CD4-positive, CD25-positive, alpha-beta regulatory T cell (primary cell): ENCODE measurements around the gene SLC26A8. TPM values are rescaled to one million over a fixed set of nuclear protein-coding genes. Genes with fewer than 3 reads are reported as not detected.
"Not testable (repeated sequence)": the region's sequence is repeated elsewhere in the genome, so short reads cannot be mapped to it uniquely, and the experiment has no call there.

Experiments
- ATAC-seq, 2 donors: fragments of 150-1000 bp; cut with Tn5 transposase; one replicate each; pipeline ENCODE4 v1.10.0; 2021; ENCODE audit warnings: low read depth in 2 of 2, moderate number of reproducible peaks in 2 of 2, moderate library complexity in 1 of 2
- DNase-seq, 3 donors: peaks; one replicate each; pipeline versions ENCODE4 v3.0.0 to v3.0.0-alpha.2; 2012 to 2022; ENCODE audit warnings: mixed read lengths in 1 of 3
- H3K27ac ChIP-seq: one replicate; pipeline ENCODE4 v1.7.0; 2013; ENCODE audit warnings: mild to moderate bottlenecking, low read length; ENCODE audit not compliant: insufficient read depth, poor library complexity, severe bottlenecking
- H3K27me3 ChIP-seq: one replicate; pipeline ENCODE4 v1.7.0; 2013; ENCODE audit warnings: low read length; ENCODE audit not compliant: control insufficient read depth, insufficient read depth
- H3K36me3 ChIP-seq: one replicate; pipeline ENCODE4 v1.7.0; 2013; ENCODE audit warnings: mild to moderate bottlenecking, low read length, moderate library complexity; ENCODE audit not compliant: control insufficient read depth, insufficient read depth
- H3K4me1 ChIP-seq: 2 replicates; pipeline ENCODE4 v1.7.0; 2013; ENCODE audit warnings: mild to moderate bottlenecking, low read length; ENCODE audit not compliant: insufficient read depth, control insufficient read depth, poor library complexity, severe bottlenecking
- H3K4me3 ChIP-seq: one replicate; pipeline ENCODE4 v1.7.0; 2013; ENCODE audit warnings: low read depth, mild to moderate bottlenecking, low read length, moderate library complexity
- H3K9me3 ChIP-seq, 2 experiments: 1 replicate in 1 of 2; 2 replicates in 1 of 2; pipeline ENCODE4 v1.7.0; 2013; ENCODE audit warnings: low read length in 2 of 2, mild to moderate bottlenecking in 1 of 2, moderate library complexity in 1 of 2; ENCODE audit not compliant: control insufficient read depth in 2 of 2
- H3K27ac Mint-ChIP-seq, 3 donors: one replicate each; pipeline ENCODE4 v1.8.0; 2020 to 2022; ENCODE audit warnings: mild to moderate bottlenecking in 3 of 3, mixed read lengths in 3 of 3, moderate library complexity in 2 of 3
- H3K27me3 Mint-ChIP-seq: one replicate; pipeline ENCODE4 v1.8.0; 2022; ENCODE audit warnings: mild to moderate bottlenecking, mixed read lengths
- H3K36me3 Mint-ChIP-seq: one replicate; pipeline ENCODE4 v1.8.0; 2020; ENCODE audit warnings: mixed read lengths
- H3K4me1 Mint-ChIP-seq, 4 donors: one replicate each; pipeline ENCODE4 v1.8.0; 2020 to 2022; ENCODE audit warnings: mixed read lengths in 4 of 4, mild to moderate bottlenecking in 1 of 4
- H3K4me3 Mint-ChIP-seq, 4 donors: one replicate each; pipeline ENCODE4 v1.8.0; 2020 to 2022; ENCODE audit warnings: mild to moderate bottlenecking in 4 of 4, mixed read lengths in 4 of 4, moderate library complexity in 3 of 4
- H3K9me3 Mint-ChIP-seq, 7 donors: one replicate each; pipeline ENCODE4 v1.8.0; 2020 to 2022; ENCODE audit warnings: mixed read lengths in 7 of 7, mild to moderate bottlenecking in 3 of 7, moderate library complexity in 2 of 7
- polyA plus RNA-seq, 4 donors: library from polyadenylated mRNA; unstranded; fragments of 300-500 nt; fragmentation: Illumina TruSeq; gene quantifications; one replicate each; pipeline ENCODE4 v1.2.3, GENCODE V29; 2021
- total RNA-seq: library from RNA; stranded (reverse); gene quantifications from one replicate; pipeline ENCODE4 v1.2.3, GENCODE V29; 2022

SLC26A8 gene
- total and polyA plus RNA-seq, 5 donors from 2014 or later, result not detected

DNA sequence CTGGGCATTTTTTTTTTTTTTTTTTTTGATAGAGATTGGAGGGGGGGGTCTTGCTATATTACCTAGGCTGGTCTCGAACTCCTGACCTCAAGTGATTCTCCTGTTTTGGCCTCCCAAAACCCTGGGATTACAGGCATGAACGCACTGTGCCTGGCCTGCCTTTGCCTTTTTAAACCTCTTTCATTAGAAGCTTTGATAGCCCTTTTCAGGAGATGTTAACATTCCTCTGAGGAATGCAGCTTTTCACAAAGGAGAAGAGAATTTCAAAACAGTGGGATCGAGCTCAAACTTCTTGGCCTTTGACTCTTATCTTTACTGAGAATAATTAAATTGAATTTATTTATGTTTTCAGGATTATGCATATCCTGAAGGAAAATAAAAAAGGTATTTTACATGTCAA lies 31.3 kb downstream of the SLC26A8 start:
- H3K27ac Mint-ChIP-seq, result no peak overlapping the region
- DNase-seq (no peak), ATAC-seq (no peak)
- Histone ChIP-seq H3K27ac (no peak overlapping the region), H3K4me1 (no peaks in the 10 kb centered on the region), H3K4me3 (no peak overlapping the region), H3K9me3 (no peaks in the 10 kb centered on the region), H3K27me3 (peaks cover 3% of the 10 kb centered on the region), H3K36me3 (no peaks in the 10 kb centered on the region)
- H3K4me1 Mint-ChIP-seq, result no peaks in the 10 kb centered on the region
- H3K9me3 Mint-ChIP-seq, result peaks cover 0 to 3% (median 0%) of the 10 kb centered on the region in 7 donors
- peaks cover 16% of the 10 kb centered on the region for H3K27me3 Mint-ChIP-seq
- H3K4me3 Mint-ChIP-seq, result no peak overlapping the region
- H3K36me3 Mint-ChIP-seq, result no peaks in the 10 kb centered on the region

DNA sequence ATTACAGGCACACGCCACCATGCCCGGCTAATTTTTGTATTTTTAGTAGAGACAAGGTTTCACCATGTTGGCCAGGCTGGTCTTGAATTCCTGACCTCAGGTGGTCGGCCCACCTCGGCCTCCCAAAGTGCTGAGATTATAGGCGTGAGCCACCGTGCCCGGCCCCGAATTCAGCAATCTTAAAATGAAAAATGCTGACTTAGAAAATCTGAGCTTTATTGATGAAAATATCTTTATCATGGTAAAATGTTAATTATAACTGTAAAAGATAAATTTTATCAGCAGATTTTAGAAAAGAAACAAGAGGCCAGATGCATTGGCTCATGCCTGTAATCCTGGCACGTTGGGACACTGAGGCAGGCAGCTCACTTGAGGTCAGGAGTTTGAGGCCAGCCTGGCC lies 36.4 kb downstream of the SLC26A8 start:
- not testable (repeated sequence) for H3K4me3 ChIP-seq, ATAC-seq, DNase-seq, H3K36me3 Mint-ChIP-seq, H3K4me3 Mint-ChIP-seq, H3K9me3 Mint-ChIP-seq, H3K4me1 ChIP-seq, H3K4me1 Mint-ChIP-seq, H3K27me3 ChIP-seq, H3K36me3 ChIP-seq, H3K9me3 ChIP-seq, H3K27ac Mint-ChIP-seq, H3K27ac ChIP-seq
- H3K27me3 Mint-ChIP-seq, result peaks cover 25% of the 10 kb centered on the region

DNA sequence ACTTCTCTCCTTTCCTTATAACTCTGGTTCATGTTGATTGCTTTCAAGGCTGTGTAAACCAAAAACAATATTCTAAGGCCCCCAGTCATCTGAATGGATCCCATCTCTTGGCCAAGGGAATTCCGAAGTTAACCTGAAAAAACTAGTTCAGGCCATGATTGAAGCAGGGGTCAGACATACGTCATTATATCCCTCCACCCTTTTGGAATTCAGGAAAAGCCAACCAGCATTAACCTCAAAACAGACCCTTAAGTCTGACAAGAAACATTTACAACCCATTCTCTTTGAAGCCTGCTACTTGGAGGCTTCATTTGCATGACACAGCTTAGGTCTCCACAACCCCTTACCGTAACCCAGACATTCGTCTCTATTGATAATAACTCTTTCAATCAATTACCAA lies 39.7 kb downstream of the SLC26A8 start:
- no peak overlapping the region for H3K27ac Mint-ChIP-seq
- no peak for ATAC-seq
- Histone ChIP-seq H3K4me3 (no peak overlapping the region), H3K9me3 (no peaks in the 10 kb centered on the region), H3K4me1 (no peaks in the 10 kb centered on the region), H3K27me3 (no peaks in the 10 kb centered on the region), H3K36me3 (no peaks in the 10 kb centered on the region), H3K27ac (no peak overlapping the region)
- H3K27me3 Mint-ChIP-seq, result peaks cover 24% of the 10 kb centered on the region
- H3K9me3 Mint-ChIP-seq, result peaks cover 0 to 1% (median 0%) of the 10 kb centered on the region in 7 donors
- no peak overlapping the region for H3K4me3 Mint-ChIP-seq
- no peaks in the 10 kb centered on the region for H3K36me3 Mint-ChIP-seq
- no peak for DNase-seq
- H3K4me1 Mint-ChIP-seq, result peaks cover 0 to 3% (median 1%) of the 10 kb centered on the region in 4 donors

- H3K4me3 ChIP-seq, result no peak overlapping the region
- ATAC-seq, result no peak
- Mint-ChIP-seq H3K4me1 (peaks cover 0 to 3% (median 1%) of the 10 kb centered on the region in 4 donors), H3K9me3 (peaks cover 0 to 1% (median 0%) of the 10 kb centered on the region in 7 donors), H3K36me3 (no peaks in the 10 kb centered on the region), H3K27me3 (peaks cover 21% of the 10 kb centered on the region), H3K4me3 (no peak overlapping the region), H3K27ac (no peak overlapping the region)
- no peaks in the 10 kb centered on the region for H3K36me3 ChIP-seq
- no peak overlapping the region for H3K27ac ChIP-seq
- no peaks in the 10 kb centered on the region for H3K4me1 ChIP-seq
- DNase-seq, result no peak
- no peaks in the 10 kb centered on the region for H3K27me3 ChIP-seq
- no peaks in the 10 kb centered on the region for H3K9me3 ChIP-seq
Measured at GRCh38 chr6:35980991-35981645, 43.3 kb downstream of the SLC26A8 start.

DNA sequence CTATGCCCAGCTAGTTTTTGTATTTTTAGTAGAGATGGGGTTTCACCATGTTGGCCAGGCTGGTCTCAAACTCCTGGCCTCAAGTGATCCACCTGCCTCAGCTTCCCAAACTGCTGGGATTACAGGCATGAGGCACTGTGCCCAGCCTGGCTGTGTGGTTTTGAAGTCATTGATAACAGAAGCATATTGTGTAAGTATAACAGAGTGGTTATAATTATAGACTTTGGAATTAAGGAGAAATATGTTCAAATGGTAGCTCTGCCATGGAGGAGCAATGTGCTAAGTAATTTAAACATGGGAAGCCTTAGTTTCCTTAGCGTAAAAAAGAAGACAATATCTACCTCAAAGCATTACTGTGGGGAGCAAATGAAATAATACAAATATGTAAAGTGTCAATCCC lies 44.3 kb downstream of the SLC26A8 start:
- H3K9me3 Mint-ChIP-seq, H3K27ac Mint-ChIP-seq, H3K36me3 ChIP-seq, H3K36me3 Mint-ChIP-seq, H3K4me3 Mint-ChIP-seq, H3K4me1 Mint-ChIP-seq, H3K4me1 ChIP-seq, ATAC-seq, H3K4me3 ChIP-seq, H3K9me3 ChIP-seq, DNase-seq, H3K27me3 ChIP-seq, H3K27ac ChIP-seq: not testable (repeated sequence)
- H3K27me3 Mint-ChIP-seq, result peaks cover 21% of the 10 kb centered on the region

DNA sequence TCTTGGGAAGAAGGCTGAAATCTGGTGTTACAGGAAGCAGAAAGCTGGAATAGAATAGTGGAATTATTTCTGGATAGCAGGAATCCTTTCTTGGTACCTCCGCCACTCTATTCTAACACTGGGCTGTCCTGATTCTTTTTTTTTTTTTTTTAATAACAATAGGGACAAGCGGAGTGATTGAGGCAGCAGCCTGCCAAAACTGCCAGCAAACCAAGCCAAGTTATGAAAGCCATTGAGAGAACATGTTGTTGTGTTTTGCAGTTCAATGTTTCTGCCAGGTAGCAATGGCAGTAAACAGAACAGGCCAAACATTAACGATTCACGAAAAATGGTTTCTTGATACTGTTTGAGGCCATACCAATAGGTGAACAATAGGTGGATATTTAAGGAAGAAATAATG lies 47.1 kb downstream of the SLC26A8 start:
- ATAC-seq, result no peak
- Mint-ChIP-seq H3K9me3 (no peaks in the 10 kb centered on the region), H3K27ac (no peak overlapping the region), H3K4me3 (no peak overlapping the region), H3K36me3 (no peaks in the 10 kb centered on the region), H3K4me1 (peaks cover 2 to 7% (median 6%) of the 10 kb centered on the region in 4 donors), H3K27me3 (peaks cover 4% of the 10 kb centered on the region)
- Histone ChIP-seq H3K4me1 (no peaks in the 10 kb centered on the region), H3K9me3 (no peaks in the 10 kb centered on the region), H3K4me3 (no peak overlapping the region), H3K27me3 (no peaks in the 10 kb centered on the region), H3K27ac (no peak overlapping the region), H3K36me3 (no peaks in the 10 kb centered on the region)
- DNase-seq, result no peak

GRCh38 chr6:35973670-35974222 lies 50.7 kb downstream of the SLC26A8 start:
- no peaks in the 10 kb centered on the region for H3K4me1 ChIP-seq
- no peaks in the 10 kb centered on the region for H3K9me3 ChIP-seq
- no peak overlapping the region for H3K27ac ChIP-seq
- Mint-ChIP-seq H3K4me1 (peaks cover 2 to 7% (median 4%) of the 10 kb centered on the region in 4 donors), H3K4me3 (no peak overlapping the region), H3K9me3 (no peaks in the 10 kb centered on the region), H3K27me3 (peaks cover 8% of the 10 kb centered on the region), H3K27ac (peak overlapping the region in 1 of 3 donors; percentile 32), H3K36me3 (no peaks in the 10 kb centered on the region)
- ATAC-seq, result no peak
- DNase-seq, result peak in 1 of 3 donors; percentile 71
- no peaks in the 10 kb centered on the region for H3K36me3 ChIP-seq
- no peak overlapping the region for H3K4me3 ChIP-seq
- no peaks in the 10 kb centered on the region for H3K27me3 ChIP-seq
